Activated CD8-positive, alpha-beta T cell treated with anti-CD3 and anti-CD28 coated beads, Interleukin-2, amount 10 ng/mL, durations not matched to agents 7 days and 5 days (primary cell): ENCODE results near the gene AHRR. TPM values are rescaled to one million over a fixed set of nuclear protein-coding genes. Genes with fewer than 3 reads are reported as not detected.
"Not testable (repeated sequence)": the region's sequence is repeated elsewhere in the genome, so short reads cannot be mapped to it uniquely, and the experiment has no call there.

Source experiments
- ATAC-seq: fragments of 150-1000 bp; cut with Tn5 transposase; one replicate; pipeline ENCODE4 v1.10.0; 2021; ENCODE audit warnings: moderate library complexity
- CTCF ChIA-PET: fragments of 350-600 bp; sonication (Branson Sonifier 250); formaldehyde crosslinking; loops from one replicate; lab custom pipeline; 2021; ENCODE audit warnings: antibody characterized with exemption; lab: Charles Lee
- POLR2A ChIA-PET: fragments of 350-600 bp; sonication (Branson Sonifier 250); formaldehyde crosslinking; loops from one replicate; lab custom pipeline; 2021; ENCODE audit warnings: antibody characterized with exemption; lab: Charles Lee
- DNase-seq: peaks from one replicate; pipeline ENCODE4 v3.0.0-alpha.2; 2020
- H3K27ac Mint-ChIP-seq: one replicate; pipeline ENCODE4 v1.8.0; 2021; ENCODE audit warnings: mild to moderate bottlenecking, mixed read lengths
- H3K27me3 Mint-ChIP-seq: one replicate; pipeline ENCODE4 v1.8.0; 2021; ENCODE audit warnings: low read depth, mixed read lengths
- H3K36me3 Mint-ChIP-seq: one replicate; pipeline ENCODE4 v1.8.0; 2021; ENCODE audit warnings: low read depth, mixed read lengths
- H3K4me1 Mint-ChIP-seq: one replicate; pipeline ENCODE4 v1.8.0; 2021; ENCODE audit warnings: low read depth, mixed read lengths
- H3K4me3 Mint-ChIP-seq: one replicate; pipeline ENCODE4 v1.8.0; 2021; ENCODE audit warnings: mild to moderate bottlenecking, mixed read lengths
- H3K9me3 Mint-ChIP-seq: one replicate; pipeline ENCODE4 v1.8.0; 2022; ENCODE audit warnings: mixed read lengths; ENCODE audit not compliant: insufficient read depth
- total RNA-seq, 2 experiments: library from RNA; stranded (reverse); gene quantifications; one replicate each; pipeline ENCODE4 v1.2.3, GENCODE V29; 2021

Gene AHRR
- total RNA-seq, 2 experiments from 2014 or later: 56.1 to 57.2 TPM

DNA sequence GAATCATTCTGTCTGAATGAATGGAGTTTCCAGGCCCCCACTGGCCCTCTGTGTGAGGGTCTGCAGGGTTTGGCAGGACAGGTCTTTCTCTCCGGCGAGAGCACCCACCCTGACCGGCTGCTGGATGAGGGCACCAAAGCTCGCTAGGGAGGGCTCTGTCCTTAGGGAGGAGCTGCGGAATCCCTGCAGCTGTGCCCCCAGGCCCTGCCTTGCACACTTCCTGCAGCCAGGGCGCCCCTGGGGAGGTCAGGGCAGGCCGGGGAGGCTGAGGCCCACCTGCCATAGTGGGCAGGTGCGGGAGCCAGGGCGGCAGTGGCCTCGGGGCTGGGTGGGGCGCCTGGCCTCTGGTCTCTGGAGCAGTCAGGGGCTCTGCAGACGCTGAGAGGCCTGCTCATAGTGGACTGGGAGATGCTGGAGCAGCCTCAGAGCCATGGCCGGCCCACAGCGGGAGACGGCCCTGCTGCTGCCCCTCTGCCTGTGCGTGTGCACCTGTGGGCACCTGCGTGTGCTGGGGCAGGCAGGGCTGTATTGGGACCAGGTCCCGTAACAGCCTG, 157.5 kb downstream of the AHRR start:
- POLR2A ChIA-PET: no interaction called here

DNA sequence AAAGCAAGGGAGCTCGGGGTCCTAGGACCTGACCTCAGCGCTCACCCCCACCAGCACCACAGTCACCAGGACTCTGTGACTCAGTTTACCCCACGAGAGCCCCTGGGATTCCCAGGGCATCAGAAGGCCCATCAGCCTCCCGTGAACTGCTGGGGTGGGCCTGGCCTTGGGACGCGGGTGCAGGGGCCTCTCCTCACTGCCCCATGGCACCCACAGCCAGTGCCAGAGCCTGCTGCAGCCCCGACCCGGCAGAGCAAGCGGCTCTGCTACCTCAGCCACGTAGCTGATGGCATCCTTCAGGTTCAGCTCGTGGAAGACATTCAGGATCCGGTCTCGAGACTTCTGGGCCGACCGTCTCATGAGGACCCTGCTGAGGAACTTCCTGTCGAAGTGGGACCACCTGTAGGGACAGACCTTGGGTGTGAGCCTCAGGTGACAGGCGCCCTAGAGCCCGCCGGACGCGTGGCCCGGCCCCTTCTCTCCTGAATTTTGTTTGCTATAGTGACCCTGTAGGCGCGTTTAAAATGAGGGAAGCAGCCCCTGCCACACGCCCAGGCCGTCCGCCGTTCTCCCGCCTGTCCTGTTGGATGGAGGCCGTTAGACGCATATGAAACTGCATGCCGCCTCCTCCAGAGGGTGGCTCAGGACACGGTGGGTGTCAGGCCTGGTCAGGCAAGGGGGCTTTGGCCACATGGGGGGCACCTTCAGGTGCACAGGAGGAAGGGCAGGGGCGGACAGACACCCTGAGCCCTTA, 158.2 kb downstream of the AHRR start:
- no peaks in the 10 kb centered on the region for H3K9me3 Mint-ChIP-seq
- H3K4me1 Mint-ChIP-seq: peaks cover 2% of the 10 kb centered on the region
- peaks cover 3% of the 10 kb centered on the region for H3K27me3 Mint-ChIP-seq
- CTCF ChIA-PET: no interaction called here
- POLR2A ChIA-PET: no interaction called here
- no peak overlapping the region for H3K4me3 Mint-ChIP-seq
- H3K36me3 Mint-ChIP-seq: no peaks in the 10 kb centered on the region
- H3K27ac Mint-ChIP-seq: no peak overlapping the region
- DNase-seq (no peak), ATAC-seq (no peak)

More for the DNA sequence above, 157.5 kb downstream of the AHRR start:
- no peak overlapping the region for H3K4me3 Mint-ChIP-seq
- no peak overlapping the region for H3K27ac Mint-ChIP-seq
- no peaks in the 10 kb centered on the region for H3K36me3 Mint-ChIP-seq
- DNase-seq (no peak), ATAC-seq (no peak)
- H3K9me3 Mint-ChIP-seq: no peaks in the 10 kb centered on the region
- CTCF ChIA-PET: no interaction called here
- peaks cover 2% of the 10 kb centered on the region for H3K4me1 Mint-ChIP-seq
- H3K27me3 Mint-ChIP-seq: peaks cover 3% of the 10 kb centered on the region

DNA sequence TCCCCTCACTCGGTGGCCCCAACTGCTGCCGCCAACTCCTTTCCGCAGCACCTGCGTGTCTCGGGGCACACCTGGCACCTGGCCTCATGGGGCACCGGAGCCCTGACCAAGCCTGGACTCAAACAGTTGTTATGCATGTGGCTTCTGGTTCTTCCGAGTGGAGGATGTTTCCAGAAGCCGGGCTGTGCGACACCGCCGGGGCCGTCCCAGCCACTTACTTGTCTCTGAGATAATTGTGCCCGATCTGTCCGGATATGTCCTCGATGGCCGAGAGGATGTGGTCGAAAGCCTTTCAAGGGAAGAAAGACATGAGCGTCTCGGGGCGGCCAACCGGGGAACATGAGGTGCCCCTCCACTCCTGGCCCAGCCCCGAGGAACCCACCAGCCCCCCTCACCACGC, 159.8 kb downstream of the AHRR start:
- peaks cover 14% of the 10 kb centered on the region for H3K4me1 Mint-ChIP-seq
- H3K4me3 Mint-ChIP-seq: no peak overlapping the region
- DNase-seq (no peak), ATAC-seq (no peak)
- ChIA-PET CTCF (no interaction called here), POLR2A (no interaction called here)
- no peaks in the 10 kb centered on the region for H3K27me3 Mint-ChIP-seq
- H3K9me3 Mint-ChIP-seq: no peaks in the 10 kb centered on the region
- no peak overlapping the region for H3K27ac Mint-ChIP-seq
- H3K36me3 Mint-ChIP-seq: no peaks in the 10 kb centered on the region

DNA sequence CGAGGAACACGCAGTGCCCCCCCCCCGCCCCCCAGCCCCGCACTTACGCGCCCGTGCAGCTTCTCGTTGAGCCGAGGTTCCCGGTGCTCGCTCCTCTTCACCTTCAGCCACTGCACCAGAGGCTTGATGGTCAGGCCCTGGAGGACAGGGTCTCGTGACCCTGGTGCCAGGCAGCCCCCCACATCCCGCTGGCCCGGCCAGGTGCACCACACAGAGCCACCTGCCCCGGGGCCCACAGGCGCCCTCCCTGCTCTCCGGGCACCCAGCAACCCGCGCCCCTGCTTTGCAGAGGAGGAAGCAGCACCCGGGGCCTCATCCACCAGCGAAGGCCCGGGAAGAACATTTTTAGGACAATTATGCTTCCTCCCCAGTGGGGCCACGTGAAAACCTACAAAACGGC, 160.5 kb downstream of the AHRR start:
- CTCF ChIA-PET: no interaction called here
- H3K27ac Mint-ChIP-seq: no peak overlapping the region

DNA sequence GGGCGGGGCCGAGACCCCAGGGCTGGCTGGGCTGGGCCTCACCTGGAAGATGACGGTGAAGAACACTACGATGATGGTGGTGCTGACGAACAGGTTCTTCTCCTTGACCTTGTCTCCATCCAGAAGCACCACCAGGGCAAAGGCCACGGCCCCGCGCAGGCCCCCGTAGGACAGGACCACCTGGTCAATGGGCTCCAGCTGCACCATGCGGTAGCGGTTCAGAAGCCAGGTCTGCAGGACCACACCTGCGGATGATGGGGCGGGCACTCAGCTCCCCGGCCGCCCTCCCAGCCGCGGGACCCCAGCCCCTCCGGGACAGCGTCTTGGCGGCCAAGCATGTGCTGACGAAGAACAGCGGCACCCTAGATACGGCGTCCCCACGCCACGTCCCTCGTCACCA, 161.0 kb downstream of the AHRR start:
- POLR2A ChIA-PET: no interaction called here

More for the DNA sequence above, 160.5 kb downstream of the AHRR start:
- no peaks in the 10 kb centered on the region for H3K27me3 Mint-ChIP-seq
- peaks cover 16% of the 10 kb centered on the region for H3K4me1 Mint-ChIP-seq
- H3K36me3 Mint-ChIP-seq: no peaks in the 10 kb centered on the region
- ATAC-seq (no peak), DNase-seq (no peak)
- no peak overlapping the region for H3K4me3 Mint-ChIP-seq
- no peaks in the 10 kb centered on the region for H3K9me3 Mint-ChIP-seq
- POLR2A ChIA-PET: no interaction called here

DNA sequence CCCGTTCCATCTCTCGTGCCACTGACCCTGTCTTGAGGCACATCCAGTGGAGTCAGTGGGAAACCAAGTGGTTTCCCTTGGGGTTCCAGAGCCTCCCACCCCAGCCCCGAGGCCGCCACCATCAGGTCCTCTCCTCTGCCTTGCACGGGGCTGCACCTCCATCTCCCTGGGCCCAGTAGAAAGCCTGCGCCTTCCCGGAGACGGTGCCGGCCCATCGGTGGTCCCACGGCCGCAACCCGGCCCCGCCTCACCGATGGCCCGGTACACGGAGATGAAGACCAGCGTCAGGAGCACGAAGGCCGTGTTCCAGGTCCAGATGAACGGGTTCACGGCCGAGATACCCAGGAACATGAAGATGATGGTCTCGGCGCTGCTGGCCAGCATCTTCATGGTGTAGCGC, 161.5 kb downstream of the AHRR start:
- no peak for DNase-seq
- POLR2A ChIA-PET: no interaction called here
- Mint-ChIP-seq H3K27me3 (no peaks in the 10 kb centered on the region), H3K9me3 (no peaks in the 10 kb centered on the region), H3K4me3 (no peak overlapping the region), H3K4me1 (peaks cover 16% of the 10 kb centered on the region), H3K36me3 (no peaks in the 10 kb centered on the region), H3K27ac (no peak overlapping the region)
- CTCF ChIA-PET: no interaction called here
- no peak for ATAC-seq

More for the DNA sequence above, 161.0 kb downstream of the AHRR start:
- no peak for ATAC-seq
- no peaks in the 10 kb centered on the region for H3K9me3 Mint-ChIP-seq
- CTCF ChIA-PET: no interaction called here
- DNase-seq: no peak
- H3K36me3 Mint-ChIP-seq: no peaks in the 10 kb centered on the region
- no peaks in the 10 kb centered on the region for H3K27me3 Mint-ChIP-seq
- H3K4me3 Mint-ChIP-seq: no peak overlapping the region
- H3K4me1 Mint-ChIP-seq: peaks cover 16% of the 10 kb centered on the region
- no peak overlapping the region for H3K27ac Mint-ChIP-seq

DNA sequence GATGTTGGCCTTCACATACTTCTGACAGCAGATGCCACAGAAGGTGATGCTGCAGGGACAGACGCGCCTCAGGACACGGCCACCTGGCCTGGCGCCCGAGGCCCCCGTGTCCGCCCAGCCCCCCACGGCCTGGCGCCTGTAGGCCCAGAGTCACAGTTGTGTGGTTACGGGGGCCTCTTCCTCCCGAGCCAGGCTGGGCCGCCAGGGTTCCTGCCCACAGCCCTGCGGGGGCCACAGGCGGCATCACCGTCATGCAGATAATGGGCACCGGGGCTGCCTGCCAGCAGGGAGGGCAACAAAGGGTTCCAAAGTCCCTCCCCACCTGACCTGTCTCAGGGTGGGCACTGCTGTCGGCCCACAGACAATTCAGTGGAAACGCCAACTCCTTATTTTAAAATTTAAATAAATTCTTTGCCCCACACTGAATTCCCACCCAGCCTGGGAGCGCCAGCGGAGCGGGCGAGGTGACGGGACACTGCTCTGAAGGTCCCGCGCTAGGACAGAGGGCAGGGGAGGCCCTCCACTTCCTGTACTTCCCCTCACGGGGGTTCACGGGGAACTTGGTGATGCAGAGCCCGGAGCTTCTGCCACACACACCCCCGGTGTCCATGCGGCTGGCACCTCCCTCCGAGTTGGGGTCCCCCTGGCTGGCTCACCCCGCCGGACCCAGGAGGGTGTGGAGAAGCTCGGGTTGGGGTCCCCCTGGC, 162.1 kb downstream of the AHRR start:
- H3K27me3 Mint-ChIP-seq: no peaks in the 10 kb centered on the region
- no peak overlapping the region for H3K27ac Mint-ChIP-seq
- DNase-seq: no peak
- H3K4me1 Mint-ChIP-seq: peaks cover 16% of the 10 kb centered on the region
- ATAC-seq: no peak
- ChIA-PET CTCF (interaction anchor here (2.1 kb wide), 1 partner anchor 37 kb away, joined by 5 read pairs; no protein-coding TSS in a partner anchor), POLR2A (no interaction called here)
- H3K4me3 Mint-ChIP-seq: no peak overlapping the region
- no peaks in the 10 kb centered on the region for H3K36me3 Mint-ChIP-seq
- no peaks in the 10 kb centered on the region for H3K9me3 Mint-ChIP-seq

DNA sequence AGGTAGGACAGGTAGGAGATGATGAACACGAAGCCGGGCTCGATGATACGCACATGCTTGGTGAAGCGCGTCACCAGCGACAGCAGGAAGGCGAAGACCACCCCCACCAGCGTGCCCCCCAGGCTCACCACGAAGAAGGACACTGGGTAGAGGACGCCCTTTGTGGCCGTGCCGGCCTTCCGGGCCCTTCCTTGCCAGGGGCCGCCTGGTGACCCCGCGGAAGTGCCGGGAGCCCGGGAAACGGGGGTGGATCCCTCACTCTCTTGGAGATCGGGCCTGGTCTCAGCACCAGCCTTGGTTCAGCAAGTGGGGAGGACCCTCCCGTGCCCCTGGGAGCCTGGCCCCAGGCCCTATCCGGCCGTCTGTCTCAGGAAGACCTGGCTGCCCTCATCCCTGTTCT, 163.0 kb downstream of the AHRR start:
- Mint-ChIP-seq H3K9me3 (no peaks in the 10 kb centered on the region), H3K36me3 (no peaks in the 10 kb centered on the region), H3K27ac (no peak overlapping the region), H3K4me3 (no peak overlapping the region), H3K4me1 (peaks cover 16% of the 10 kb centered on the region), H3K27me3 (no peaks in the 10 kb centered on the region)
- CTCF ChIA-PET: interaction anchor here (2.1 kb wide), 1 partner anchor 38 kb away, joined by 5 read pairs; no protein-coding TSS in a partner anchor
- DNase-seq: no peak
- POLR2A ChIA-PET: no interaction called here
- ATAC-seq: no peak

DNA sequence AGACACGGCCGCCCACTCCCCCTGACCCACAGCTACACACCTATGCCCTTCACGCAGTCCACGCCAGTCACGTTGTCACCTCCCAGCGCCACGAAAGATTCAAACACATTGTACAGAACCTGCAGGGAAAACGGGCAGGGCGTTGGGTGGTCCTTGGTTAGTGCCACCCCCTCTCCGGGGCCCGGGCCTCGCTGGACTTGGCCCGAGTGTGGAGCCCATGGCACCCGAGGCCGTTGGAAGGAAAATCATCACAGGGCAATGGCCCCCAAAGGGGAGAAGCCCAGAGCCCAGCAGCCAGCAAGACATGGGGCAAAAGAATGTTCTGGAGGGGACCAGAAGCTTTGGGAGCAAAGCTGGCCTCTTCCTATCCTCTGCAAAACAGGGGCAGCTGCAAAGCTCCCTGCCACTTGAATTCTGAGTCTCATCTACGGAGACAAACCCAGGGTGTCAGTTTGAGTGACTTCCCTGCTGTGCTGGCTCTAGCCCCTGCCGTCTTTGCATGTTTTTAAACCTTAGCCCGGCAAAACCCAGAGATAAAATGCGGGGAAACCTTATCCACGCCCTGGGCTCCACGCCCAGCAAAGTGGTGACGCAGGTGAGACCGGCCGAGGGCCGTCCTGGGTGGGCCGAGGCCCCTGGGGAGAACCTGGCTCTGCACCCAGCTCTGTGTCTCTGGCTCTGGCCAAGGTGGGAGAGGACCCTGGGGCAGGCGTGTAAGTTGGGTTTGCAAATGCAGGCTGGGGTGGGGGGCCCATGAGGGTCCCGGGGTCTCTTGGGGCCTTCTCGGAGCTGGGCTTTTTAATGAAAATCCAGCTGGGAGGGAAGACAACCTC, 163.8 kb downstream of the AHRR start:
- Mint-ChIP-seq H3K27me3 (no peaks in the 10 kb centered on the region), H3K4me1 (peaks cover 16% of the 10 kb centered on the region), H3K4me3 (no peak overlapping the region), H3K9me3 (no peaks in the 10 kb centered on the region), H3K27ac (no peak overlapping the region), H3K36me3 (no peaks in the 10 kb centered on the region)
- DNase-seq: no peak
- ChIA-PET POLR2A (no interaction called here), CTCF (interaction anchor here (2.1 kb wide), 1 partner anchor 39 kb away, joined by 5 read pairs; no protein-coding TSS in a partner anchor)
- ATAC-seq: no peak

DNA sequence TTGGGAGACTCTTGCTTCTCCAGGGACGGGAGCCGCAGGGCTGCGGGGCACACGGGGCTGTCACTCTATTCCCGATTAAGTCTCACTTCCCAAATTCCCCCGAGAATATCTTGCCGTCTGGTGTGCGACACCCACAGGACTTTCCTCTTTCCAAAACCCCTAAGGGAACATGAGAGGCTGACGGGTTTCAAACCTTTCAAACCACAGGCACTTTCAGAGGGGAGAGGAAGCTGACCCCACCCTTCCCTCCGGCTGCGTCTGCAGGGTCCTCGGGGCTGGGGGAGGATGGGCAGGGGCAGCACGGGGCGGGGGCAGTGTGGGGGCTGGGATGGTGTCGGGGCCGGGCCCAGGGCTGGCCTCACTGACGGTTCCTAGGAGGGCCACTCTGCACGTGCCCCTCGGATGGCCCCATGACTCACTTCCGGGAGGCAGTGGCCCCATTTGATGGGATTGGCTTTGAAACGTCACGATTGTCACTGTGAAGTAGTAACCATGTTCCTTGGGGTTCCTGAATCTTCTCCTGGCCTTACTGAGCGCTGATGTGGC, 164.5 kb downstream of the AHRR start:
- ATAC-seq (peak; percentile 34), DNase-seq (peak; percentile 39)
- peak overlapping the region; percentile 25 for H3K27ac Mint-ChIP-seq

DNA sequence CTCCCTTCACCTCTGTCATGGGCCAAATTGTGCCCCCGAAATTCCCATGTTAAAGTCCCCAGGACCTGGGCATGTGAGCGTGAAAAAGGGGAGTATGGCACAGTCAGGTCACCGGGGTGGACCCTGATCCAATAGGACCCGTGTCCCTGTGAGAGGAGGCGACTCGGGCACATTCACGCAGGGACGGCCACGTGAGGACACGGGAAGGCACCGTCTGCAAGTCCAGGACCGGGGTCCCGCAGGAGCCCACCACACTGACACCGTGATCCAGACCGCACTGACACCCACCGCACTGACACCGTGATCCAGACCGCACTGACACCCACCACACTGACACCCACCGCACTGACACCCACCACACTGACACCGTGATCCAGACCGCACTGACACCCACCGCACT, 165.1 kb downstream of the AHRR start:
- DNase-seq, H3K27me3 Mint-ChIP-seq, POLR2A ChIA-PET, H3K36me3 Mint-ChIP-seq, ATAC-seq, H3K27ac Mint-ChIP-seq, CTCF ChIA-PET, H3K9me3 Mint-ChIP-seq, H3K4me3 Mint-ChIP-seq: not testable (repeated sequence)
- peaks cover 16% of the 10 kb centered on the region for H3K4me1 Mint-ChIP-seq

More for the DNA sequence above, 164.5 kb downstream of the AHRR start:
- no peaks in the 10 kb centered on the region for H3K9me3 Mint-ChIP-seq
- no peaks in the 10 kb centered on the region for H3K27me3 Mint-ChIP-seq
- POLR2A ChIA-PET: no interaction called here
- CTCF ChIA-PET: interaction anchor here (2.1 kb wide), 1 partner anchor 40 kb away, joined by 5 read pairs; no protein-coding TSS in a partner anchor
- peaks cover 16% of the 10 kb centered on the region for H3K4me1 Mint-ChIP-seq
- H3K36me3 Mint-ChIP-seq: no peaks in the 10 kb centered on the region
- no peak overlapping the region for H3K4me3 Mint-ChIP-seq
